SH-SY5Y (cell line): ENCODE data around the gene ICAM2.

Experiments used
- GATA2 ChIP-seq: IDR thresholded peaks from 2 replicates; pipeline ENCODE4 v1.6.1; 2011; ENCODE audit warnings: mild to moderate bottlenecking, low read depth, low read length
- GATA3 ChIP-seq: IDR thresholded peaks from 2 replicates; pipeline ENCODE4 v1.6.1; 2011; ENCODE audit warnings: low read depth, mild to moderate bottlenecking, low read length, moderate library complexity

Gene ICAM2

DNA sequence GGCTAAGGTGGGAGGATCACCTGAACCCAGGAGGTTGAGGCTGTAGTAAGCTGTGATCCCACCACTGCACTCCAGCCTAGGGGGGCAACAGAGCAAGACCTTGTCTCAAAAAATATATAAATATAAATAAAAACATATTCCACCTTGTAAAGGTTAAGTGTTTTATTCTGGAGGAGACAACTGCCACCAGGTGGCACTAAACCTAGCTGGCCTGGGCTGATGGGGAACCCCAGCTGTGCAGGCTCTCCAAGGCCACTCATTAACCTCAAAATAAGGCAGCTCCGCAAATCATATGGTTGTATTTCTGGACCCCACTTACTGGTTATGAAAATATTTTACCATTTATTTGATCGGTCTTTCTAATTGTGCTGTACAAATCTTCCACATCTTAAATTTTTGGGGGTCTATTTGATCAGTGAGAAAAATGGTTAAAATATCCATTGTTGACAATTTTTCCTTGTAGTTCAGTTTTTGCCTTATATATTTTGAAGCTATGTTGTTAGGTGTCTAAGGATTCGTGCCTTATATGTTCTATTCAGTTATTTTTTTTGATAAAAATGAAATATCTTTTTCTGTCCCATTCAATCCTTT is 8.5 kb upstream of the ICAM2 start:
- no peak for TF ChIP-seq GATA3
- no peak for TF ChIP-seq GATA2

DNA sequence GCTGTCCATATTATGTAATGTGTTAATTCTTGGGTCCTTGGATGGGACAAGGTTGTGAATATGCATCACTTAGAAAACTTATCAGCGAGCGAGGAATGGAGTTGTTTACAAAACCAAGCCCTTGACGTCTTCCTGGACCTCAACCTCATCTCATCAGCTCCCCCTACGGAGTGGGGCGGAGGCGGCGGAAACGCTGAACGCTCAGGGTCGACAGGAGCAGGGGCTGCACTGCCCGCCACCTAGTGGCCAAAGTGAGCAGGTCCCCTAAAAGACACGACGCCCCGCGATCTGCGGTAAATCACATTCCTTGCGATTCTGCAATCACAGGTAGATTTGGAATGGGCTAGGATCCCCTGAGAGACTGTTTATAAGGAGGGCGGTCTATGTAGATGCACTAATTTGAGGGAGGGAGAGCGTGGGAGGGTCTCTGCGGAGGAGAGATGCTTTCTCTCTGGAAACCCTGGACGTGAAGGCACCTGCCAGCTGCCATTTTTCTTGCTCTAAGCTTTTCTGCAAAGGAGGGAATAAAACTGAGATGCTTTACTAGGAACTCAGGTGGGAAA is 5.4 kb upstream of the ICAM2 start:
- TF ChIP-seq GATA3: no peak
- TF ChIP-seq GATA2: no peak

- TF ChIP-seq GATA3 (no peak), GATA2 (no peak)
Measured at GRCh38 chr17:64024781-64025731, 4.6 kb upstream of the ICAM2 start.

DNA sequence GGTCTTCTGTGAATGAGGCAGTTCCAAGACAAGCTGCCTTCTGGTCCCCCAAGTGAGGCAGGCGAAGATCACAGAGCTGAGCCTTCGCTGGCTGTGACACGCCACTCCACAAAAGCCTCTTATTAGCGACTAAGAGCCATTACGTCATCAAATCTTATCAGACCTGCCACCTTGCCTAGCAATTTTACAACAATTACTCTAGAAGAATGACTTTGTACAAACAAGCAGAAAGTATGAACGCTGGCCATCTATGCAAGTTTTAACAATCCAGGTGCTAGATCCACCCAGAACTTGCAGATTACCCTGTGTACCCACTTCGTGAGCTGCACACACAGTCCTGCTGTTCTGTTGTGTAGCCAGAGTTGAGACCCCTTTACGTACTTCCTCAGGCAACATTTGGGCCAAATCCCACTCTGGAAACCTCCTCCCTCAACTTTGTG is 3.8 kb upstream of the ICAM2 start:
- no peak for TF ChIP-seq GATA3
- no peak for TF ChIP-seq GATA2

DNA sequence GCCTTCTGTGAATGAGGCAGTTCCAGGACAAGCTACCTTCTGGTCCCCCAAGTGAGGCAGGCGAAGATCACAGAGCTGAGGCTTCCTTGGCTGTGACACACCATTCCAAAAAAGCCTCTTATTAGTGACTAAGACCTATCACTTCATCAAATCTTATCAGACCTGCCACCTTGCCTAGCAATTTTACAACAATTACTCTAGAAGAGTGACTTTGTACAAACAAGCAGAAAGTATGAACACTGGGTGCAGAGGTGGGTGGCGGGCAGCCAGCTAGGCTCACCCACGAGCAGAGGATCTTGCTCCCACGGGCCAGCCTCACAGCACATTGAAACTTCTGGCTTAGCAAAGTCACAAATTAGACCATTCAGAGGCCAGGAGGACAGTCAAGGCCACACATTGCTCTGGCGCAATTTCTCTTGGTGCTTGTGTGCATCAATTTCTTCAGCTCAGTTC is 2.2 kb upstream of the ICAM2 start:
- TF ChIP-seq GATA2 (no peak), GATA3 (no peak)

- no peak for TF ChIP-seq GATA2
- no peak for TF ChIP-seq GATA3
Measured at GRCh38 chr17:64017381-64017980, 3.0 kb downstream of the ICAM2 start.

DNA sequence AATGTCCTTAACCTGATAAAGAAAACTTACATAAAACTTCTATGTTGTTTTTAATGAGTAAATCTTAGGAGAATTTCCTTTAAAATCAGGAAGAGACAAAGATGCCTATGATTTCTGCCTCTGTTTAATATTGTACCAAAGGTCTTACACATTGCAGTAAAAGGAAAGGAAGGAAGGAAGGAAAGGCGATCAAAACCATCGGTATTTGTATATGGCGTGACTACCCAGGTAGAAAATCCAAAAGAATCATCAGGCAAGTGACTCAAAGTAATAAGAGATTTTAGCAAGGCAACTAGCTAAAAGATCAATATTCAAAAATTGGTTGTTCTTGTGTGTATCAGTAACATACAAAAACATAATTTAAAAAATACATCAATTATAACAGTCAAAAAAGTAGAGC is 3.5 kb downstream of the ICAM2 start:
- TF ChIP-seq GATA3 (no peak), GATA2 (no peak)

DNA sequence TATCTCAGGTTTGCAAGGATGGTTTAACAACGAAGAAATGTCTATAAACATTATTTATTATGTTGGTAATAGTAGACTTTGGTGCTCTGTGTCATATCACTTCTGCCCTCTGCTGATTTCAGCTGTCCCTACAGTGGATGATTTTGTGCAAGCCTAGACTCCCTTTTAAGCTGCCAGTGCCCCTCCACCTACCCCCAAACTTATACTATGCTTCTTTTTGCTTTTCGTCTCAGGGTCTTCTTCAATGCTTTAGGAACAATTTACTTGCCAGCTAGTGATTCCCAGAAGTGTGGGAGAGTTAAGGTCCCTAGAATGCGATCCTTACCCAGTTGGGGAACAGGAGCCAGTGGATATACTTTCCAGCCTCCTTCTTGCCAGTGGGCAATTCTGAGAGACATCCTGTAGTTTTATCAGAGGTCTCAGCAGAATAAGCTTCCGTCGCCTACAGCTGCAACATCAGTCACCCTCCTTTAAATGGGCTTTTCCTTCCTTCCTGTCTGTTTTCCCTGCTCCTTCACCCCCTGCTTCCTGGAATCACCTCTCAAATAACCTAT is 4.1 kb downstream of the ICAM2 start:
- TF ChIP-seq GATA2: no peak
- no peak for TF ChIP-seq GATA3

- no peak for TF ChIP-seq GATA3
- no peak for TF ChIP-seq GATA2
Measured at GRCh38 chr17:64015447-64015846, 5.0 kb downstream of the ICAM2 start.

DNA sequence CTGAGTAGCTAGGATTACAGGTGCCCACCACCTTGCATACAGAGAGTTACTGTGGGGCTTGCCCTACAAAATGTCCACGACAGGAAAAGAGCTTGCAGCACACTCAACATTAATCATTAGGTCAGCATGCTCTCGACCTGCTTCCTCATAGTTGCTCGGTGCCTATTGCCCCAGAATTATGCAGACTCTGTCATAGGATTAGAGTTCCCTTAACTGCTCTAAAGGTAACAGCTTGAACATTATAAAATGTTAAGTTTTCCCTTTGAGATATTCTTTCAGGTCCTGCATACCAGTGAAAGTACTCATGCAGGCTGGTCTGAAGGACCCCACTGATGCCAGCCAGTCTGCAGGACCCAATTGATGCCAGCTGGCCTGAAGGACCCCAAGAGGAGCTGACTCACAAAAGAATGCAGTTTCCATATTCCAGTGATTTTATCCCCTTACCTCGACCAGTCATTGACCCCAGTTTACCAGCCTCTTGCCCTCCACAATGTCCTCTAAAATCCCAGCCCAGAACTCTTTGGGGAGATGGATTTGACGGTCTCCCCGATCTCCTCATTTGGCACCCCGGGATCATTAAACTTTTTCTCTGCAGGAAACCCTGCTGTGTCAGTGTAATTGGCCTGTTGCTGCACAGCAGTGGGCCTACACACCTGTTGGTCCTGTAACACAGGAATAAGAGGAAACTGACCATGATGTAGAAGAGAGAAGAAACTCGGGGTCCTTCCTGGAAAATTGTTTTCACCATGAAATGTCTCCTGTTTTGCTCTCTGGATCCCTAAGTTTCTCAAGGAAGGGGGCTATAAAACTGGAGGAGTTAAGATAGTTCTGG is 10.6 kb downstream of the ICAM2 start:
- TF ChIP-seq GATA2 (no peak), GATA3 (no peak)

DNA sequence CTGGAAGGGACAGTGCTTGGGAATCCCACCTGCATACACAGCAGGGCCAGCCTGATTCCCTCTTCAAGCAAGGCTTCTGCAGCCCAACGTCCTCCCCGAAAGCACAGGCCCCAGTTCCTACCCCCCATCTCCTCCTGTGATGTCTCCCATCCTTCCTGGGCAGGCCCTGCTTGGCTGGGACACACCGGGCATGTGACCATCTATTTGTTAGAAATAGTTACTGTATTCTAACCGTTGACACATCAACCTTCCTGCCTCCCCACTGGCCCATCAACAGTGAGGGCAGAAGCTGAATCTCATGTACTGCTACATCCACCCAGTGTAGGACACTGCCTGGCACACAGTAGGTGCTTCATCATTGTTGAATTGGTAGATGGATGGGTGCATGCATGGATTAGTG is 11.6 kb downstream of the ICAM2 start:
- TF ChIP-seq GATA2 (no peak), GATA3 (no peak)

GRCh38 chr17:64008346-64008745 is 12.1 kb downstream of the ICAM2 start:
- TF ChIP-seq GATA2 (no peak), GATA3 (no peak)

DNA sequence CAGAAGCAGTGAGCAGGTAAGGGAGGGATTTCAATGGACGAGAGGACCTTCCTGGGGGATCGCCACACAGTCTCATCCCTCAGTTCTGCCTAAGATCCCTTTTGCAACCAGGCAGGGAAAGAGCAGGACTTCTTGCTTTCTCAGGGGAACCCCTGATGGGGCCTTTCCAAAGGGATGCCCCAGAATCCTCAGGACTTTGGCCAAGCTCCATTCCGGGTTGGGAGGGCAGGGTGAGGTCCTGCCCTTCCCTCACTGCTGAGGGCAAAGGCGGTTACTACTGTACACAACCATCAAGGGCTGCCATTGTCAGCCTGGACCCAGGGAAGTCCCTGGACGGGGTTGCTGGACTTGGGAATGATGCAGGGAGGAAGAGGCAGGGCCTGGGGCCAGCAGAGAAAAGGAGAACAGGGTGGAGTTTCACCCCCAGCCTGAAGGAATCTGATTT is 12.6 kb downstream of the ICAM2 start:
- TF ChIP-seq GATA2 (no peak), GATA3 (no peak)
